Glutamatergic neuron (in vitro differentiated cells): ENCODE measurements around the gene LDLRAP1. TPM values are rescaled to one million over a fixed set of nuclear protein-coding genes. Genes with fewer than 3 reads are reported as not detected.

ENCODE experiments used
- DNase-seq: peaks from one replicate; pipeline ENCODE4 v3.0.0; 2022
- H3K27ac Mint-ChIP-seq: one replicate; pipeline ENCODE4 v1.8.0; 2020; ENCODE audit warnings: mild to moderate bottlenecking, mixed read lengths, inconsistent platforms; ENCODE audit not compliant: unreplicated experiment
- H3K27me3 Mint-ChIP-seq: one replicate; pipeline ENCODE4 v1.8.0; 2020; ENCODE audit warnings: mild to moderate bottlenecking, moderate library complexity, mixed read lengths, inconsistent platforms; ENCODE audit not compliant: unreplicated experiment
- H3K36me3 Mint-ChIP-seq: one replicate; pipeline ENCODE4 v1.8.0; 2020; ENCODE audit warnings: mild to moderate bottlenecking, mixed read lengths, inconsistent platforms; ENCODE audit not compliant: unreplicated experiment
- H3K4me1 Mint-ChIP-seq: one replicate; pipeline ENCODE4 v1.8.0; 2020; ENCODE audit warnings: mild to moderate bottlenecking, low read depth, mixed read lengths, inconsistent platforms; ENCODE audit not compliant: unreplicated experiment
- H3K4me3 Mint-ChIP-seq: one replicate; pipeline ENCODE4 v1.8.0; 2020; ENCODE audit warnings: mild to moderate bottlenecking, mixed read lengths, inconsistent platforms; ENCODE audit not compliant: unreplicated experiment
- H3K9me3 Mint-ChIP-seq: one replicate; pipeline ENCODE4 v1.8.0; 2020; ENCODE audit warnings: mild to moderate bottlenecking, moderate library complexity, mixed read lengths, inconsistent platforms; ENCODE audit not compliant: unreplicated experiment
- CTCF ChIP-seq: fragments of 200-600 bp; sonication (generic); IDR thresholded peaks from one replicate; pipeline ENCODE4 v1.5.0; 2021; ENCODE audit not compliant: partially characterized antibody, unreplicated experiment
- total RNA-seq: library from RNA; stranded (reverse); fragmentation: NEBNext Ultra II Directional; extraction: Animal tissue kit (Norgen Biotek cat#: 25700); gene quantifications from one replicate; pipeline ENCODE4 v1.2.1, GENCODE V29; 2021; ENCODE audit not compliant: unreplicated experiment

LDLRAP1 gene
- total RNA-seq, 1 donor from 2014 or later, result 2.4 TPM

- Mint-ChIP-seq H3K27me3 (peaks cover 9% of the 10 kb centered on the region), H3K9me3 (peaks cover 3% of the 10 kb centered on the region), H3K4me3 (no peak overlapping the region), H3K36me3 (no peaks in the 10 kb centered on the region), H3K27ac (no peak overlapping the region), H3K4me1 (peaks cover 7% of the 10 kb centered on the region)
- DNase-seq, result no peak
- no peak for TF ChIP-seq CTCF
Measured at GRCh38 chr1:25533775-25534409, 9.5 kb upstream of the LDLRAP1 start.

- Mint-ChIP-seq H3K4me1 (peaks cover 4% of the 10 kb centered on the region), H3K27me3 (peaks cover 9% of the 10 kb centered on the region), H3K9me3 (no peaks in the 10 kb centered on the region), H3K4me3 (no peak overlapping the region), H3K36me3 (no peaks in the 10 kb centered on the region), H3K27ac (no peak overlapping the region)
- peak; percentile 12 for DNase-seq
- TF ChIP-seq CTCF, result no peak
Measured at GRCh38 chr1:25534410-25534788, 9.0 kb upstream of the LDLRAP1 start.

- no peak for DNase-seq
- TF ChIP-seq CTCF, result no peak
- Mint-ChIP-seq H3K27ac (no peak overlapping the region), H3K9me3 (peaks cover 2% of the 10 kb centered on the region), H3K36me3 (no peaks in the 10 kb centered on the region), H3K27me3 (peaks cover 12% of the 10 kb centered on the region), H3K4me1 (peaks cover 4% of the 10 kb centered on the region), H3K4me3 (no peak overlapping the region)
Measured at GRCh38 chr1:25536124-25536523, 7.3 kb upstream of the LDLRAP1 start.

- no peak overlapping the region for H3K27ac Mint-ChIP-seq
- H3K9me3 Mint-ChIP-seq, result peaks cover 2% of the 10 kb centered on the region
- H3K27me3 Mint-ChIP-seq, result peaks cover 16% of the 10 kb centered on the region
- peaks cover 4% of the 10 kb centered on the region for H3K4me1 Mint-ChIP-seq
- H3K4me3 Mint-ChIP-seq, result no peak overlapping the region
- no peak for DNase-seq
- no peaks in the 10 kb centered on the region for H3K36me3 Mint-ChIP-seq
- TF ChIP-seq CTCF, result no peak
Measured at GRCh38 chr1:25537153-25537831, 6.1 kb upstream of the LDLRAP1 start.

- no peak for TF ChIP-seq CTCF
- no peaks in the 10 kb centered on the region for H3K36me3 Mint-ChIP-seq
- H3K4me1 Mint-ChIP-seq, result peaks cover 4% of the 10 kb centered on the region
- peaks cover 21% of the 10 kb centered on the region for H3K27me3 Mint-ChIP-seq
- no peak overlapping the region for H3K27ac Mint-ChIP-seq
- DNase-seq, result no peak
- no peak overlapping the region for H3K4me3 Mint-ChIP-seq
- peaks cover 2% of the 10 kb centered on the region for H3K9me3 Mint-ChIP-seq
Measured at GRCh38 chr1:25538191-25538767, 5.1 kb upstream of the LDLRAP1 start.
